A673 (cell line): Measurements from ENCODE around the gene GIGYF2. TPM values are rescaled to one million over a fixed set of nuclear protein-coding genes. Genes with fewer than 3 reads are reported as not detected.
"Not testable (repeated sequence)": the region's sequence is repeated elsewhere in the genome, so short reads cannot be mapped to it uniquely, and the experiment has no call there.

Experiments
- BruUV-seq: library from RNA; stranded (reverse); fragments of 400-500 nt; replicated peaks from 2 replicates; lab custom pipeline; 2021; lab: Mats Ljungman, UMichigan
- CTCF ChIA-PET: fragments of 300-600 bp; sonication (Branson Sonifier 250); formaldehyde crosslinking; loops from one replicate; lab custom pipeline; 2022; ENCODE audit warnings: antibody characterized with exemption; lab: Charles Lee
- POLR2A ChIA-PET: fragments of 300-600 bp; sonication (Branson Sonifier 250); formaldehyde crosslinking; loops from one replicate; lab custom pipeline; 2022; ENCODE audit warnings: antibody characterized with exemption; ENCODE audit not compliant: low non-redundant PET; lab: Charles Lee
- DNase-seq: peaks from one replicate; pipeline ENCODE4 v3.0.0-alpha.2; 2015; ENCODE audit warnings: low spot score
- H3K27ac ChIP-seq: fragments of 200-600 bp; sonication (generic); 2 replicates; pipeline ENCODE4 v1.5.1; 2016; ENCODE audit warnings: mixed run types, low read depth, mild to moderate bottlenecking, mixed read lengths, antibody characterized with exemption, low read length; ENCODE audit not compliant: poor library complexity, severe bottlenecking
- H3K27me3 ChIP-seq: fragments of 200-600 bp; sonication (generic); replicated peaks from 2 replicates; pipeline ENCODE4 v1.6.1; 2017; ENCODE audit warnings: mixed run types, low read depth, mild to moderate bottlenecking, mixed read lengths, antibody characterized with exemption, low read length; ENCODE audit not compliant: insufficient read depth, poor library complexity
- H3K36me3 ChIP-seq: fragments of 200-600 bp; sonication (generic); 2 replicates; pipeline ENCODE4 v1.6.1; 2016; ENCODE audit warnings: mixed run types, mild to moderate bottlenecking, mixed read lengths, antibody characterized with exemption, low read length; ENCODE audit not compliant: insufficient read depth, poor library complexity, severe bottlenecking
- H3K4me1 ChIP-seq: fragments of 200-600 bp; sonication (generic); 2 replicates; pipeline ENCODE4 v1.6.1; 2017; ENCODE audit warnings: mixed run types, mild to moderate bottlenecking, mixed read lengths, antibody characterized with exemption, low read length; ENCODE audit not compliant: insufficient read depth, poor library complexity, severe bottlenecking
- H3K4me3 ChIP-seq: fragments of 200-600 bp; sonication (generic); 2 replicates; pipeline ENCODE4 v1.5.1; 2016; ENCODE audit warnings: low read depth, mixed run types, mild to moderate bottlenecking, mixed read lengths, low read length; ENCODE audit not compliant: poor library complexity, severe bottlenecking
- H3K9me3 ChIP-seq: fragments of 200-600 bp; sonication (generic); 2 replicates; pipeline ENCODE4 v1.6.1; 2016; ENCODE audit warnings: mixed run types, low read depth, mild to moderate bottlenecking, mixed read lengths, antibody characterized with exemption, low read length; ENCODE audit not compliant: poor library complexity, severe bottlenecking
- CTCF ChIP-seq: fragments of 300-800, 200-600 bp; sonication (generic); conservative IDR thresholded peaks from 2 replicates; pipeline ENCODE4 v1.5.1; 2017; ENCODE audit warnings: low read depth, mild to moderate bottlenecking, antibody characterized with exemption, low read length, moderate library complexity, mixed read lengths
- EZH2 ChIP-seq: fragments of 200-600 bp; sonication (generic); IDR thresholded peaks from 2 replicates; pipeline ENCODE4 v1.6.1; 2017; ENCODE audit warnings: borderline replicate concordance, low read depth, mild to moderate bottlenecking, mixed read lengths, antibody characterized with exemption, low read length; ENCODE audit not compliant: poor library complexity, severe bottlenecking
- intact Hi-C: fragments of 100-400 bp; cut with micrococcal nuclease; formaldehyde crosslinking; loops from one replicate; pipeline ENCODE4 v1.10.0; 2022; ENCODE audit not compliant: unreplicated experiment
- total RNA-seq: library from RNA; stranded (reverse); gene quantifications from 2 replicates; pipeline ENCODE4 v1.2.3, GENCODE V29; 2021

GIGYF2 gene
- total RNA-seq, 1 experiment from 2014 or later, result 62.8 TPM

- intact Hi-C loops, result no loop called here
- H3K4me3 ChIP-seq, result no peak overlapping the region
- H3K4me1 ChIP-seq, result no peaks in the 10 kb centered on the region
- no peaks in the 10 kb centered on the region for H3K9me3 ChIP-seq
- BruUV-seq, result no TSS peak
- H3K27ac ChIP-seq, result no peak overlapping the region
- no peak for TF ChIP-seq EZH2
- TF ChIP-seq CTCF, result no peak
- ChIA-PET POLR2A (no interaction called here), CTCF (no interaction called here)
- H3K27me3 ChIP-seq, result no peaks in the 10 kb centered on the region
- DNase-seq, result peak; percentile 61
- no peaks in the 10 kb centered on the region for H3K36me3 ChIP-seq
Observed at GRCh38 chr2:232688201-232688600, 8.9 kb upstream of the GIGYF2 start.

GRCh38 chr2:232689152-232689910 is 7.8 kb upstream of the GIGYF2 start:
- Histone ChIP-seq H3K27ac (no peak overlapping the region), H3K4me3 (no peak overlapping the region), H3K27me3 (no peaks in the 10 kb centered on the region), H3K9me3 (no peaks in the 10 kb centered on the region), H3K36me3 (no peaks in the 10 kb centered on the region), H3K4me1 (no peaks in the 10 kb centered on the region)
- BruUV-seq, result no TSS peak
- intact Hi-C loops, result no loop called here
- TF ChIP-seq CTCF, result no peak
- no peak for TF ChIP-seq EZH2
- DNase-seq, result peak; percentile 48
- ChIA-PET POLR2A (no interaction called here), CTCF (no interaction called here)

GRCh38 chr2:232691117-232691516 is 6.0 kb upstream of the GIGYF2 start:
- POLR2A ChIA-PET, H3K27ac ChIP-seq, H3K27me3 ChIP-seq, intact Hi-C loops, DNase-seq, CTCF ChIA-PET, H3K36me3 ChIP-seq, H3K4me1 ChIP-seq, H3K4me3 ChIP-seq, BruUV-seq, H3K9me3 ChIP-seq: not testable (repeated sequence)

GRCh38 chr2:232693344-232693743 is 3.8 kb upstream of the GIGYF2 start:
- no peak for DNase-seq
- no peak for TF ChIP-seq EZH2
- TF ChIP-seq CTCF, result no peak
- no peaks in the 10 kb centered on the region for H3K4me1 ChIP-seq
- H3K9me3 ChIP-seq, result no peaks in the 10 kb centered on the region
- ChIA-PET POLR2A (no interaction called here), CTCF (no interaction called here)
- no peaks in the 10 kb centered on the region for H3K27me3 ChIP-seq
- BruUV-seq, result no TSS peak
- intact Hi-C loops, result no loop called here
- no peaks in the 10 kb centered on the region for H3K36me3 ChIP-seq
- H3K4me3 ChIP-seq, result no peak overlapping the region
- H3K27ac ChIP-seq, result no peak overlapping the region
